Activated naive CD8-positive, alpha-beta T cell treated with anti-CD3 and anti-CD28 coated beads, Interleukin-2, amount 50 U/mL, for 24 hours (primary cell): ENCODE measurements around the gene CCDC127.
"Not testable (repeated sequence)": the region's sequence is repeated elsewhere in the genome, so short reads cannot be mapped to it uniquely, and the experiment has no call there.

Experiments used
- ATAC-seq: fragments of 150-1000 bp; cut with Tn5 transposase; one replicate; pipeline ENCODE4 v1.10.0; 2021
- DNase-seq: peaks from one replicate; pipeline ENCODE4 v3.0.0; 2021
- H3K27ac Mint-ChIP-seq: one replicate; pipeline ENCODE4 v1.8.0; 2021; ENCODE audit warnings: mild to moderate bottlenecking, mixed read lengths
- H3K27me3 Mint-ChIP-seq: one replicate; pipeline ENCODE4 v1.8.0; 2021; ENCODE audit warnings: mixed read lengths
- H3K36me3 Mint-ChIP-seq: one replicate; pipeline ENCODE4 v1.8.0; 2021; ENCODE audit warnings: low read depth, mixed read lengths
- H3K4me1 Mint-ChIP-seq: one replicate; pipeline ENCODE4 v1.8.0; 2021; ENCODE audit warnings: mixed read lengths
- H3K4me3 Mint-ChIP-seq: one replicate; pipeline ENCODE4 v1.8.0; 2021; ENCODE audit warnings: mild to moderate bottlenecking, moderate library complexity, mixed read lengths
- H3K9me3 Mint-ChIP-seq: one replicate; pipeline ENCODE4 v1.8.0; 2021; ENCODE audit warnings: mixed read lengths

The CCDC127 gene

GRCh38 chr5:217494-218456, at the start of gene CCDC127, which contains the start of gene SDHA:
TSS of gene CCDC127 (minus strand) at chr5:218153. CDS start at chr5:216849, 1,304 bp downstream.
TSS of gene SDHA (plus strand) at chr5:218320. CDS start at chr5:218356, 36 bp downstream.
- Mint-ChIP-seq H3K27ac (peak within 1 kb of the TSS; percentile 84), H3K4me1 (peaks cover 60% of the 10 kb centered on the region), H3K36me3 (peaks cover 26% of the 10 kb centered on the region), H3K4me3 (peak within 1 kb of the TSS; percentile 92)
- ATAC-seq (peak; percentile 79), DNase-seq (peak; percentile 99)
- not testable (repeated sequence) for H3K9me3 Mint-ChIP-seq, H3K27me3 Mint-ChIP-seq

- DNase-seq (no peak), ATAC-seq (no peak)
- Mint-ChIP-seq H3K4me3 (no peak overlapping the region), H3K4me1 (peaks cover 25% of the 10 kb centered on the region), H3K27ac (peak overlapping the region; percentile 27), H3K9me3 (no peaks in the 10 kb centered on the region), H3K27me3 (no peaks in the 10 kb centered on the region), H3K36me3 (peaks cover 16% of the 10 kb centered on the region)
Observed at GRCh38 chr5:267716-268115, 49.8 kb upstream of the CCDC127 start.

- not testable (repeated sequence) for DNase-seq, H3K27me3 Mint-ChIP-seq, H3K9me3 Mint-ChIP-seq, H3K4me3 Mint-ChIP-seq, ATAC-seq
- Mint-ChIP-seq H3K36me3 (peaks cover 18% of the 10 kb centered on the region), H3K4me1 (peaks cover 25% of the 10 kb centered on the region), H3K27ac (peak overlapping the region; percentile 67)
Observed at GRCh38 chr5:266311-267026, 48.5 kb upstream of the CCDC127 start.

GRCh38 chr5:264338-264737, 46.4 kb upstream of the CCDC127 start:
- no peak for ATAC-seq

GRCh38 chr5:263275-263974, 45.5 kb upstream of the CCDC127 start:
- H3K27ac Mint-ChIP-seq = peak overlapping the region; percentile 57

More at GRCh38 chr5:264338-264737, 46.4 kb upstream of the CCDC127 start:
- peaks cover 16% of the 10 kb centered on the region for H3K36me3 Mint-ChIP-seq
- no peaks in the 10 kb centered on the region for H3K9me3 Mint-ChIP-seq
- no peak for DNase-seq
- H3K27me3 Mint-ChIP-seq = no peaks in the 10 kb centered on the region
- H3K4me1 Mint-ChIP-seq = peaks cover 15% of the 10 kb centered on the region
- no peak overlapping the region for H3K4me3 Mint-ChIP-seq
- H3K27ac Mint-ChIP-seq = peak overlapping the region; percentile 39

GRCh38 chr5:257148-257547, 39.2 kb upstream of the CCDC127 start:
- no peak overlapping the region for H3K27ac Mint-ChIP-seq
- H3K4me3 Mint-ChIP-seq = no peak overlapping the region
- no peaks in the 10 kb centered on the region for H3K4me1 Mint-ChIP-seq
- H3K27me3 Mint-ChIP-seq = no peaks in the 10 kb centered on the region
- H3K9me3 Mint-ChIP-seq = no peaks in the 10 kb centered on the region
- no peak for DNase-seq
- ATAC-seq = no peak
- H3K36me3 Mint-ChIP-seq = peaks cover 26% of the 10 kb centered on the region

More at GRCh38 chr5:263275-263974, 45.5 kb upstream of the CCDC127 start:
- not testable (repeated sequence) for ATAC-seq, H3K9me3 Mint-ChIP-seq, DNase-seq, H3K27me3 Mint-ChIP-seq, H3K4me3 Mint-ChIP-seq
- peaks cover 16% of the 10 kb centered on the region for H3K36me3 Mint-ChIP-seq
- H3K4me1 Mint-ChIP-seq = peaks cover 15% of the 10 kb centered on the region

- not testable (repeated sequence) for H3K4me3 Mint-ChIP-seq, H3K27ac Mint-ChIP-seq, H3K27me3 Mint-ChIP-seq, ATAC-seq, H3K4me1 Mint-ChIP-seq, H3K9me3 Mint-ChIP-seq, DNase-seq
- H3K36me3 Mint-ChIP-seq = peaks cover 26% of the 10 kb centered on the region
Observed at GRCh38 chr5:256347-256746, 38.4 kb upstream of the CCDC127 start.

GRCh38 chr5:255116-255515, 37.2 kb upstream of the CCDC127 start:
- H3K27ac Mint-ChIP-seq, H3K4me3 Mint-ChIP-seq, ATAC-seq, H3K27me3 Mint-ChIP-seq, H3K9me3 Mint-ChIP-seq, DNase-seq, H3K4me1 Mint-ChIP-seq: not testable (repeated sequence)
- peaks cover 27% of the 10 kb centered on the region for H3K36me3 Mint-ChIP-seq

GRCh38 chr5:254322-254721, 36.4 kb upstream of the CCDC127 start:
- not testable (repeated sequence) for H3K27me3 Mint-ChIP-seq, H3K4me3 Mint-ChIP-seq, DNase-seq, H3K27ac Mint-ChIP-seq, H3K4me1 Mint-ChIP-seq, ATAC-seq, H3K9me3 Mint-ChIP-seq
- H3K36me3 Mint-ChIP-seq = peaks cover 34% of the 10 kb centered on the region

- DNase-seq = no peak
- no peaks in the 10 kb centered on the region for H3K4me1 Mint-ChIP-seq
- H3K4me3 Mint-ChIP-seq = no peak overlapping the region
- no peak for ATAC-seq
- H3K36me3 Mint-ChIP-seq = peaks cover 48% of the 10 kb centered on the region
- no peaks in the 10 kb centered on the region for H3K9me3 Mint-ChIP-seq
- H3K27me3 Mint-ChIP-seq = no peaks in the 10 kb centered on the region
- no peak overlapping the region for H3K27ac Mint-ChIP-seq
Observed at GRCh38 chr5:252546-252945, 34.6 kb upstream of the CCDC127 start.

- H3K36me3 Mint-ChIP-seq = peaks cover 50% of the 10 kb centered on the region
- not testable (repeated sequence) for H3K4me3 Mint-ChIP-seq
Observed at GRCh38 chr5:251975-252374, 34.0 kb upstream of the CCDC127 start.

GRCh38 chr5:251538-251937, 33.6 kb upstream of the CCDC127 start:
- H3K4me3 Mint-ChIP-seq, ATAC-seq, H3K27ac Mint-ChIP-seq, H3K27me3 Mint-ChIP-seq, DNase-seq, H3K4me1 Mint-ChIP-seq, H3K9me3 Mint-ChIP-seq: not testable (repeated sequence)
- H3K36me3 Mint-ChIP-seq = peaks cover 53% of the 10 kb centered on the region

More at GRCh38 chr5:251975-252374, 34.0 kb upstream of the CCDC127 start:
- H3K4me1 Mint-ChIP-seq, H3K27me3 Mint-ChIP-seq, H3K9me3 Mint-ChIP-seq, ATAC-seq, DNase-seq, H3K27ac Mint-ChIP-seq: not testable (repeated sequence)

- not testable (repeated sequence) for H3K4me3 Mint-ChIP-seq, H3K27me3 Mint-ChIP-seq, H3K4me1 Mint-ChIP-seq, DNase-seq, ATAC-seq, H3K27ac Mint-ChIP-seq, H3K9me3 Mint-ChIP-seq
- peaks cover 49% of the 10 kb centered on the region for H3K36me3 Mint-ChIP-seq
Observed at GRCh38 chr5:251016-251415, 33.1 kb upstream of the CCDC127 start.

GRCh38 chr5:250396-250795, 32.4 kb upstream of the CCDC127 start:
- not testable (repeated sequence) for ATAC-seq, H3K9me3 Mint-ChIP-seq, H3K27ac Mint-ChIP-seq

More at GRCh38 chr5:250396-250795, 32.4 kb upstream of the CCDC127 start:
- H3K4me1 Mint-ChIP-seq, H3K4me3 Mint-ChIP-seq, DNase-seq, H3K27me3 Mint-ChIP-seq: not testable (repeated sequence)
- H3K36me3 Mint-ChIP-seq = peaks cover 50% of the 10 kb centered on the region
